ENCODE data around the gene SSU72.
"Not testable (repeated sequence)": the region's sequence is repeated elsewhere in the genome, so short reads cannot be mapped to it uniquely, and the experiment has no call there.

SSU72 gene

DNA sequence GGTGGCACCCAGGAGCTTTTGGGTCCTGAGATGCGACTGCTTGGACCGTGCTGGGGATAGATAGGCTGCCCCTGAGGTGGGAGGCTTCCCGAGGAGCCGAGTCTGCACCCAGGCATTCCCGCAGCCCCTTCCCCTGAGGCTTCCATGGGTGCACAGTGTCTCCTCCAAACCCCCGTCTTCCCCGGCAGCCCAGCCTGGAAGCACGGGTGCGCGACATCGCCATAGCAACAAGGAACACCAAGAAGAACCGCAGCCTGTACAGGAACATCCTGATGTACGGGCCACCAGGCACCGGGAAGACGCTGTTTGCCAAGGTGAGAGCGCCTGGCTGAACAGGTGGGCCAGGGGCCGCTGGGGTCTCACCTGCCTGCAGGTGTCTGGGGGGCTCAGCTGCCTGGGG lies 51.0 kb downstream of the SSU72 start:
- not testable (repeated sequence) for DNase-seq

DNA sequence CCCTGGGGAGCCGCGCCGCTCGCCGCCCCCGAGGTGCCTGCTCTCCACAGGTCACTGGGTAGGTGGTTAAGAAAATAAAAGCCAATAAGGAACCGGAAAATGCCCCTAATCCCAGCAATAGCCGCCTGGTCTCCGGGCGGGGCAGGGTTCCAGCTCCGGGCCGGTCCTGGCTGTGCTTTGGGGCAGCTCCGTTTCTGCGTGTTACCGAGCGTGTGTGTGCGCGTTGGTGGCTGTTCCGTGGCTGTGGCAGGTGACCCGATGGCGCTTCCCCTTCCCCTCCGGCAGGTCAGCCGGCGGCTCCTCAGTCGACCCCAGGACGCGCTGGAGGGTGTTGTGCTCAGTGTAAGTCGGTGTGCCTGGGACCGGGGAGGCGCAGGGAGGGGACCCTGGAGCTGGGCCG lies 51.4 kb downstream of the SSU72 start:
- not testable (repeated sequence) for DNase-seq

- not testable (repeated sequence) for DNase-seq
These were observed 52.1 kb downstream of the SSU72 start for GRCh38 chr1:1522536-1522935.

DNA sequence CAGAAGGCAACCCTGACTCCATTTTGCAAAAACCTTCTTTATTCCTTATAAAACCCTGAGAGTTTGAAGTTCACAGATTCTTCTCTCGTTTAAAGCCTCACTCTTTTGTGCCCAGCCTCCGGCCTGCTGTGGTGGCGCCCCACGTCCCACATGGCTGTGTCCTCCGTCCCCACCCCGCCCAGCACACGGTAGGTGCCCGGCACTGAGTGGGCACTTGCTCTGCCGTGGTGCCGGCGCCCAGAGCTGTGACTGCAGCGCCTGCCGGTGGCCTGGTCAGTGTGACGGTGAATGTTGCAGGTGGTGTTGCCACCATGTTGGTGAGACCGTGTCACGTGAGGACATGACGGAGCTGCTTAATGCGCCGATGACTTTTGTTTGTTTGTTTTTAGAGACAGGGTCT lies 53.3 kb downstream of the SSU72 start:
- no peak for DNase-seq

- not testable (repeated sequence) for DNase-seq
These were observed 54.7 kb downstream of the SSU72 start for GRCh38 chr1:1519805-1520505.

GRCh38 chr1:1518621-1519007 lies 56.0 kb downstream of the SSU72 start:
- DNase-seq, result not testable (repeated sequence)

GRCh38 chr1:1517973-1518620 lies 56.6 kb downstream of the SSU72 start:
- DNase-seq, result no peak

- DNase-seq, result not testable (repeated sequence)
These were observed 57.7 kb downstream of the SSU72 start for GRCh38 chr1:1516923-1517322.

- not testable (repeated sequence) for DNase-seq
These were observed 60.3 kb downstream of the SSU72 start for GRCh38 chr1:1514376-1514775.

DNA sequence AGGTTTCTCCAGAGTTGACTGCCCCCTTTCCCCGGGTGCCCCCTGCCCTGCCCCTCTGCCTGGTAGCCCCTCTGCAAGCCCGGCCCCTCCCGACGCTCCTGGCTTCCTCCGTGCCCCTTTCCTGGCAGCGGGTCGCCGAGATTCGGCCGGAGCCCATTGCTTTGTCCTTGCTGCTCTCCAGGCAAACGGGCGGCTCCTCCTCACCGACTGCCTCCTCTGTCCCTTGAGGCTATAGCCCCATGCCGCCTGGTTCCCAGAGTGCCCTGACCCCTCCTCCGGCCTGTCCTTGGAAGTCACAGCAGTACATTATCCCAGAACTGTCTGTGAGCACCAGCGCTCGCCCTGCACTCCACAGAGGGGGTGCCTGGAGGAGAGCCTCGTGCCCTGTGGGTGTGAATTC lies 61.0 kb downstream of the SSU72 start:
- not testable (repeated sequence) for DNase-seq

DNA sequence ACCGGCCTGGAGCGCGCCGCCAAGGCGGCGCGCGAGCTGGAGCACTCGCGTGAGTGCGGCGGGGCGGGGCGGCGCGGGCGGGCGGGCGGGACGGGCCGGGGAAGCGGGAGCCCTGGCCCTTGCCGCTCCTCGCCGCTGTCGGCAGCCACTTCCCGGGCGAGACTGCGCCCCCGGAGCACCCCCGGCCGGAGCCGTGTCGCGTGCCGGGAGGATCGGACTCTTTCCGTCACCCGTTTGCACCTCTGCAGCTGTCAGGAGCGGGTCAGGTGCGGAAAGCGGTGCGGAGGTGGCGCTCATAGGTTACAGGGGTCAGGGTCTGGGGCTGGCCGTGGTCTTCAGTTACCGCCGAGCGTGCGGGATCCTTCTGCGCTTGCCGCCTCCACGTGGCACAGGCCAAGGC lies 62.2 kb downstream of the SSU72 start:
- peak in 1 of 2 experiments; percentile 16 for DNase-seq

DNA sequence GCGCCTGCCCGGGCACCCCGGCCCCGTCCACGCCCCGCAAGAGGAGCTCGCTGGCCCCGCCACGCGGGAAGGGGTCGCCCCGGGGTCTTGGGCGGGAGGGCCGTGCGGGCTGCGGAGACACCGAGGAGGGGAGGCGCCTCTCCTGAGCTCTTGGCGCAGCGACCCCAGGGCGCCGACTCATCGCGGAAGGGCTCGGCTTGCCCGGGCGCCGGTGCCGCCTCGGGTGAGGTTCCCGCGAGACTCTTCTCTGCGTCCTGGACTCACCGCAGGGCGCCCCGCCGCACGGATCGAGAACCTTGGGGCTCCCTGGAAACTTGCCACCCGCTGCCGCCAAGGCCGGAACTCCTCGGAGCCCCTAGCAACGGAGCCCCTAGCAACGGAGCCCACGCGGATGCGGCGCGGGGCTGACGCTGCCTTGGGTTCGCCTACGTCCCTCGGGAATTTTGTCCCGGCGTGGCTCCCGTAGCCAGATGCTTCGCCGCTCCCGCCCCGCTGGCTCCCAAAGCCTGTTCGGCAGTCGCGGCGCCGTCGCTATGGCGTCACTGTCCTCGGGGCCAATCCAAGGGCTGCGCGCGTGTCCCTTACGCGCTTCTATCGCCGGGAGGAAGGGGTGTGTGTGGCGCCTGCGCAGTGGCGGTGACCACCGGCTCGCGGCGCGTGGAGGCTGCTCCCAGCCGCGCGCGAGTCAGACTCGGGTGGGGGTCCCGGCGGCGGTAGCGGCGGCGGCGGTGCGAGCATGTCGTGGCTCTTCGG lies 63.0 kb downstream of the SSU72 start, which contains the start of gene ATAD3A:
ATAD3A (plus strand) TSS at position 630 of the 753 bp plus-strand sequence; CDS start at position 737, 107 bp downstream.
- peak; percentile 96 to 97 for DNase-seq

DNA sequence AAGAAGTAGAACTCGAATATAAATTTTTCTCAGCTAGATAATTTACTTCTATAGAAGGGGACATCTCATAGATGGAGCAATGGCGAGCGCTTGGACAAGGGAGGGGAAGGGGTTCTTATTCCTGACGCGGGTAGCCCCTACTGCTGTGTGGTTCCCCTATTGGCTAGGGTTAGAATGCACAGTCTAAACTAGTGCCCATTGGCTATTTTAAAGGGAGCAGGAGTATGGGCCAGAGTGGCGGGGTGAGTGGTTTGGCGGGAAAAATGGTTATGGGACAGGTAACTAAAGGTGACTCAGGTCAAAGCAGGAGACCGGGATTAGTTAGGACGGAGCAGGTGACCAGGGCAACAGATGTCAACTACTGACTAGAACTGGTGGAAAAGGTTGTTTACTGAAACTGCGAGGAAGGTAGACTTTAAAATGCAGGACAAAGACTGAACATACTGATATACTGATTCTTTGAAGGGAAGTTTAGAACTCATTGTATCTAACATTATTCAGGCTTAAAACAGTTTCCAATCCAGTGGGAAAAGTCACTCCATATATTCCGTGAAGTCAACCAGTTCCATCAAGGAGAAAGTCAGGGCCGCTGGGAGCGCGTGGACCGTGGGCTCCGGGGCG lies 63.6 kb downstream of the SSU72 start:
- DNase-seq, result no peak

- DNase-seq, result not testable (repeated sequence)
These were observed 65.2 kb downstream of the SSU72 start for GRCh38 chr1:1509465-1509850.

DNA sequence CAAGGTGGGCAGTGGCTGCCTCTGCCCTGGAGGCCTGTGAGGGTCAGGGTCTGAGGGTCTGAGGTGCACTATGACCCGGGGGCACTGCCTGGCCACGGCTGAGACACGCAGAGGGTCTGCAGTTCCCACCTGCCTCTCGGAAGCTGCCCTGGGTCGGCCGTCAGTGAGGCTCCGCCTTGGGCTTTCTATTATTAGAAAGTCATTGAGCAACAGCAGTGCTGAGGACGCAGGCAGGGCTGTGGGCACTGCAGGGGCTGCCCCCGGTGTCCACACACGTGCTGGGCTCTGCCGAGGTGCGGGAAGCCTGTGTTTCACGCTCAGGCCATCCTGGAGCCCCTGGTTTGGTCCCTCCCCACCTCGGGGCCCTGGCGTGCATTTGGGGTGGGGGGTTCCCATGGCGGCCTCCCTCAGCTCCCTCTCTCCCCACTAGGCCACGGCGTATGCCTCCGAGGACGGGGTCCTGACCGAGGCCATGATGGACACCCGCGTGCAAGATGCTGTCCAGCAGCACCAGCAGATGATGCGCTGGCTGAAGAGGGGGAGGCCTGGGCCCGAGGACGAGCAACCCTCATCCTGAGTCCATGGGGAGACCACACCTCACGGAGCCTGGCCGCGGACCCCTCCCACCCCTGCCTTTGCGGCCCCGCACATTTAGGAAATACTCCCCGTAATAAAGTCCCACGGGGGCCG lies 65.7 kb downstream of the SSU72 start:
- DNase-seq, result not testable (repeated sequence)

- DNase-seq, result no peak
These were observed 67.4 kb downstream of the SSU72 start for GRCh38 chr1:1507305-1507704.

GRCh38 chr1:1505801-1506200 lies 68.9 kb downstream of the SSU72 start:
- DNase-seq, result not testable (repeated sequence)

- DNase-seq, result not testable (repeated sequence)
These were observed 69.3 kb downstream of the SSU72 start for GRCh38 chr1:1505366-1505798.

GRCh38 chr1:1504777-1505365 lies 69.8 kb downstream of the SSU72 start:
- DNase-seq, result peak; percentile 64 to 68

- DNase-seq, result not testable (repeated sequence)
These were observed 79.1 kb downstream of the SSU72 start for GRCh38 chr1:1495461-1495975.

- DNase-seq, result not testable (repeated sequence)
These were observed 80.4 kb downstream of the SSU72 start for GRCh38 chr1:1494311-1494710.

Data from activated CD4-positive, alpha-beta T cell treated with anti-CD3 and anti-CD28 coated beads, Interleukin-2, amount 50 U/mL, for 4 hours (primary cell).